HCT116 (cell line): ENCODE results near the gene BEX4. TPM values are rescaled to one million over a fixed set of nuclear protein-coding genes. Genes with fewer than 3 reads are reported as not detected.

ENCODE experiments used
- ATAC-seq: fragments of 200-7000 bp; cut with Tn5 transposase; 2 replicates; pipeline ENCODE4 v1.9.1; 2020; ENCODE audit warnings: mild to moderate bottlenecking, moderate library complexity
- BruUV-seq: library from RNA; stranded (reverse); fragments of 400-500 nt; replicated peaks from 2 replicates; lab custom pipeline; 2021; lab: Mats Ljungman, UMichigan
- CTCF ChIA-PET: fragments of 300-600 bp; sonication (Branson Sonifier 250); formaldehyde crosslinking; loops from one replicate; lab custom pipeline; 2021; ENCODE audit warnings: antibody characterized with exemption; lab: Charles Lee
- POLR2A ChIA-PET: fragments of 300-600, 350-600 bp; sonication (Branson Sonifier 250); formaldehyde crosslinking; loops from one replicate; lab custom pipeline; 2021; ENCODE audit warnings: antibody characterized with exemption; lab: Charles Lee
- RAD21 ChIA-PET, 2 experiments: fragments of 300-600 bp; sonication (Branson Sonifier 250); formaldehyde crosslinking; loops; one replicate each; lab custom pipeline; 2023; ENCODE audit warnings: low total read pairs in 2 of 2; ENCODE audit not compliant: uncharacterized antibody in 2 of 2, unreplicated experiment in 2 of 2, low non-redundant PET in 1 of 2; lab: Charles Lee
- DNase-seq: peaks from one replicate; pipeline ENCODE4 v3.0.0-alpha.2; 2010; ENCODE audit warnings: low read depth, low spot score
- H2AFZ ChIP-seq: fragments of 200-600 bp; shearing (Covaris generic), sonication (generic); 2 replicates; pipeline ENCODE4 v1.6.1; 2017; ENCODE audit warnings: low read depth, mixed run types, mixed read lengths, antibody characterized with exemption, low read length; ENCODE audit not compliant: poor library complexity, severe bottlenecking
- H3K27ac ChIP-seq: 2 replicates; pipeline ENCODE4 v1.5.1; 2012; ENCODE audit warnings: low read depth, low read length
- H3K27me3 ChIP-seq: fragments of 200-600 bp; sonication (generic); 2 replicates; pipeline ENCODE4 v1.6.1; 2016; ENCODE audit warnings: mixed run types, low read length, mixed read lengths; ENCODE audit not compliant: insufficient read depth
- H3K36me3 ChIP-seq, 2 experiments: fragments of 200-500 bp in 1 of 2; fragments of 200-600 bp in 1 of 2; sonication (Bioruptor generic) in 1 of 2; sonication (generic) in 1 of 2; 2 replicates each; pipeline versions ENCODE4 v1.5.1 to v1.6.1; 2014 to 2016; ENCODE audit warnings: low read length in 2 of 2, inconsistent platforms in 1 of 2, mixed read lengths in 1 of 2, mixed run types in 1 of 2; ENCODE audit not compliant: insufficient read depth in 2 of 2, control insufficient read depth in 1 of 2
- H3K4me1 ChIP-seq, 2 experiments: fragments of 200-600 bp in 1 of 2; sonication (generic) in 1 of 2; 2 replicates each; pipeline versions ENCODE4 v1.5.1 to v1.6.1; 2012 to 2017; ENCODE audit warnings: low read length in 2 of 2, inconsistent platforms in 1 of 2, mild to moderate bottlenecking in 1 of 2, mixed read lengths in 1 of 2, mixed run types in 1 of 2, moderate library complexity in 1 of 2; ENCODE audit not compliant: insufficient read depth in 2 of 2, control insufficient read depth in 1 of 2
- H3K4me2 ChIP-seq: fragments of 200-600 bp; sonication (generic); 2 replicates; pipeline ENCODE4 v1.6.1; 2017; ENCODE audit warnings: mixed run types, low read length, mixed read lengths
- H3K4me3 ChIP-seq, 2 experiments: fragments of 200-600 bp in 1 of 2; sonication (generic) in 1 of 2; replicated peaks in 1 of 2; 2 replicates each; pipeline ENCODE4 v1.5.1; 2011 to 2016; ENCODE audit warnings: low read length in 2 of 2, control low read depth in 1 of 2, low read depth in 1 of 2, mild to moderate bottlenecking in 1 of 2, mixed read lengths in 1 of 2, mixed run types in 1 of 2
- H3K79me2 ChIP-seq: fragments of 200-600 bp; sonication (generic); 2 replicates; pipeline ENCODE4 v1.6.1; 2017; ENCODE audit warnings: mild to moderate bottlenecking, mixed run types, low read length, moderate library complexity, mixed read lengths; ENCODE audit not compliant: insufficient read depth
- H3K9ac ChIP-seq: fragments of 200-600 bp; sonication (generic); 2 replicates; pipeline ENCODE4 v1.6.1; 2016; ENCODE audit warnings: low read length, mixed read lengths
- H3K9me2 ChIP-seq: fragments of 200-600 bp; sonication (generic), shearing (Covaris generic); 2 replicates; pipeline ENCODE4 v1.6.1; 2017; ENCODE audit warnings: mixed run types, mild to moderate bottlenecking, moderate library complexity; ENCODE audit not compliant: insufficient read depth
- H3K9me3 ChIP-seq, 2 experiments: fragments of 200-500 bp in 1 of 2; fragments of 200-600 bp in 1 of 2; sonication (Bioruptor generic) in 1 of 2; sonication (generic) in 1 of 2; 2 replicates each; pipeline ENCODE4 v1.6.1; 2014 to 2017; ENCODE audit warnings: low read length in 2 of 2, mixed read lengths in 2 of 2, inconsistent platforms in 1 of 2, low read depth in 1 of 2, mild to moderate bottlenecking in 1 of 2, mixed run types in 1 of 2, moderate library complexity in 1 of 2; ENCODE audit not compliant: control insufficient read depth in 1 of 2, insufficient read depth in 1 of 2
- H4K20me1 ChIP-seq: fragments of 200-600 bp; sonication (generic), shearing (Covaris generic); 2 replicates; pipeline ENCODE4 v1.6.1; 2017; ENCODE audit warnings: mixed run types, mild to moderate bottlenecking, moderate library complexity; ENCODE audit not compliant: insufficient read depth
- ATF3 ChIP-seq: IDR thresholded peaks from 2 replicates; pipeline ENCODE4 v1.6.1; 2012
- CBX3 ChIP-seq: IDR thresholded peaks from 2 replicates; pipeline ENCODE4 v1.6.1; 2012; ENCODE audit warnings: low read depth
- CTCF ChIP-seq, 3 experiments: fragments of 200-600 bp in 1 of 3; sonication (generic) in 1 of 3; IDR thresholded peaks in 2 of 3; conservative IDR thresholded peaks in 1 of 3; 2 replicates each; pipeline ENCODE4 v1.5.1; 2012 to 2017; ENCODE audit warnings: low read depth in 2 of 3, low read length in 2 of 3, antibody characterized with exemption in 1 of 3, borderline replicate concordance in 1 of 3, control low read depth in 1 of 3, mild to moderate bottlenecking in 1 of 3, mixed read lengths in 1 of 3, mixed run types in 1 of 3, moderate library complexity in 1 of 3; ENCODE audit not compliant: insufficient read depth in 1 of 3
- ELF1 ChIP-seq: IDR thresholded peaks from 2 replicates; pipeline ENCODE4 v1.6.1; 2012; ENCODE audit warnings: low read depth, borderline replicate concordance
- EZH2phosphoT487 ChIP-seq: fragments of 200-600 bp; IDR thresholded peaks from 2 replicates; pipeline ENCODE4 v1.6.1; 2018; ENCODE audit warnings: antibody characterized with exemption, borderline replicate concordance
- FOSL1 ChIP-seq: IDR thresholded peaks from 2 replicates; pipeline ENCODE4 v1.6.1; 2012; ENCODE audit warnings: low read depth
- POLR2AphosphoS5 ChIP-seq: IDR thresholded peaks from 2 replicates; pipeline ENCODE4 v1.6.1; 2011; ENCODE audit warnings: mild to moderate bottlenecking, low read depth, low read length, moderate library complexity
- RAD21 ChIP-seq: IDR thresholded peaks from 2 replicates; pipeline ENCODE4 v1.6.1; 2012; ENCODE audit warnings: low read depth, mild to moderate bottlenecking
- REST ChIP-seq: IDR thresholded peaks from 2 replicates; pipeline ENCODE4 v1.6.1; 2012; ENCODE audit warnings: low read depth
- SIN3A ChIP-seq: IDR thresholded peaks from 2 replicates; pipeline ENCODE4 v1.6.1; 2012; ENCODE audit warnings: low read depth
- SP1 ChIP-seq: IDR thresholded peaks from 2 replicates; pipeline ENCODE4 v1.6.1; 2012; ENCODE audit warnings: low read depth
- SRF ChIP-seq: IDR thresholded peaks from 2 replicates; pipeline ENCODE4 v1.6.1; 2012; ENCODE audit warnings: low read depth
- YY1 ChIP-seq: IDR thresholded peaks from 2 replicates; pipeline ENCODE4 v1.6.1; 2011; ENCODE audit warnings: low read length, low read depth, moderate library complexity, mild to moderate bottlenecking; ENCODE audit not compliant: insufficient replicate concordance; ENCODE audit errors: extremely low read depth
- ZBTB33 ChIP-seq: IDR thresholded peaks from 2 replicates; pipeline ENCODE4 v1.6.1; 2011; ENCODE audit warnings: mild to moderate bottlenecking, low read length, moderate library complexity; ENCODE audit not compliant: insufficient replicate concordance; ENCODE audit errors: extremely low read depth
- ZFX ChIP-seq: fragments of 450-650 bp; IDR thresholded peaks from 2 replicates; pipeline ENCODE4 v1.6.1; 2017
- ZNF274 ChIP-seq: fragments of 200-500 bp; sonication (Bioruptor generic); IDR thresholded peaks from 2 replicates; pipeline ENCODE4 v1.6.1; 2014; ENCODE audit warnings: mild to moderate bottlenecking, low read depth, low read length, inconsistent platforms
- intact Hi-C: fragments of 100-400 bp; cut with micrococcal nuclease; formaldehyde crosslinking; loops from 2 replicates; pipeline ENCODE4 v1.10.0; 2022
- total RNA-seq: library from RNA; stranded (reverse); gene quantifications from one replicate; pipeline ENCODE4 v1.2.1, GENCODE V29; 2021; ENCODE audit not compliant: unreplicated experiment
- TF ChIP-seq, protein P1 (sequence below): IDR thresholded peaks from 2 replicates; pipeline ENCODE4 v1.6.1; 2012

Gene BEX4
- total RNA-seq, 1 experiment from 2014 or later = 0.91 TPM

- Histone ChIP-seq H2AFZ (no peak overlapping the region), H3K36me3 (no peaks in the 10 kb centered on the region), H3K27ac (no peak overlapping the region), H3K9ac (no peak overlapping the region), H3K4me3 (no peak overlapping the region), H3K4me1 (no peaks in the 10 kb centered on the region), H3K79me2 (no peaks in the 10 kb centered on the region), H3K27me3 (no peaks in the 10 kb centered on the region), H3K4me2 (no peak overlapping the region), H3K9me3 (no peaks in the 10 kb centered on the region), H4K20me1 (no peaks in the 10 kb centered on the region), H3K9me2 (no peaks in the 10 kb centered on the region)
- intact Hi-C loops = no loop called here
- no peak for ATAC-seq
- CTCF ChIA-PET = no interaction called here
- no TSS peak for BruUV-seq
- DNase-seq = no peak
- TF ChIP-seq YY1 = no peak
- TF ChIP-seq ZBTB33 = no peak
- TF ChIP-seq ZFX = no peak
- TF ChIP-seq RAD21 = no peak
- no peak for TF ChIP-seq SRF
- no peak for TF ChIP-seq SIN3A
- TF ChIP-seq CTCF (IDR thresholded peaks at IDR 0.05 in 2 of 3, conservative IDR thresholded peaks at IDR 0.05 in 1 of 3; ENCODE audit: borderline replicate concordance in 1 of 3, insufficient read depth in 1 of 3, low read depth in 2 of 3, low read length in 2 of 3) = no peak
- TF ChIP-seq SP1 = no peak
- TF ChIP-seq ELF1 = no peak
- no peak for TF ChIP-seq REST
- TF ChIP-seq, protein P1, sequence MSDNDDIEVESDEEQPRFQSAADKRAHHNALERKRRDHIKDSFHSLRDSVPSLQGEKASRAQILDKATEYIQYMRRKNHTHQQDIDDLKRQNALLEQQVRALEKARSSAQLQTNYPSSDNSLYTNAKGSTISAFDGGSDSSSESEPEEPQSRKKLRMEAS = no peak
- no peak for TF ChIP-seq ZNF274
- TF ChIP-seq CBX3 = no peak
- no peak for TF ChIP-seq FOSL1
- no peak for TF ChIP-seq ATF3
- TF ChIP-seq EZH2phosphoT487 = no peak
- TF ChIP-seq POLR2AphosphoS5 = no peak
- POLR2A ChIA-PET = no interaction called here
- RAD21 ChIA-PET = no interaction called here
These were observed 25.2 kb downstream of the BEX4 start for GRCh38 chrX:103240155-103240554.
